Panc1 (cell line): ENCODE data around the gene NREP. TPM values are rescaled to one million over a fixed set of nuclear protein-coding genes. Genes with fewer than 3 reads are reported as not detected.

Experiments used
- ATAC-seq: fragments of 200-7000 bp; cut with Tn5 transposase; 2 replicates; pipeline ENCODE4 v1.9.1; 2020; ENCODE audit warnings: mild to moderate bottlenecking, moderate library complexity
- BruUV-seq: library from RNA; stranded (reverse); fragments of 400-500 nt; replicated peaks from 2 replicates; lab custom pipeline; 2021; lab: Mats Ljungman, UMichigan
- CTCF ChIA-PET: fragments of 300-600 bp; sonication (Branson Sonifier 250); formaldehyde crosslinking; loops from one replicate; lab custom pipeline; 2022; ENCODE audit warnings: antibody characterized with exemption; lab: Charles Lee
- POLR2A ChIA-PET: fragments of 300-600 bp; sonication (Branson Sonifier 250); formaldehyde crosslinking; loops from one replicate; lab custom pipeline; 2022; ENCODE audit warnings: antibody characterized with exemption; lab: Charles Lee
- DNase-seq: peaks from one replicate; pipeline ENCODE4 v3.0.0-alpha.2; 2010; ENCODE audit warnings: low read depth, low spot score
- H3K27ac ChIP-seq: 2 replicates; pipeline ENCODE4 v1.5.1; 2011; ENCODE audit warnings: mild to moderate bottlenecking, low read length, inconsistent platforms
- H3K27me3 ChIP-seq: fragments of 200-500 bp; sonication (Bioruptor generic); 2 replicates; pipeline ENCODE4 v1.6.0; 2014; ENCODE audit warnings: low read length, inconsistent platforms; ENCODE audit not compliant: control insufficient read depth, insufficient read depth
- H3K36me3 ChIP-seq: fragments of 200-500 bp; sonication (Bioruptor generic); 2 replicates; pipeline ENCODE4 v1.5.1; 2014; ENCODE audit warnings: inconsistent platforms, mild to moderate bottlenecking, low read length, moderate library complexity; ENCODE audit not compliant: control insufficient read depth, insufficient read depth
- H3K4me1 ChIP-seq: 2 replicates; pipeline ENCODE4 v1.5.1; 2011; ENCODE audit warnings: inconsistent platforms, mild to moderate bottlenecking, low read length, moderate library complexity; ENCODE audit not compliant: control insufficient read depth, insufficient read depth
- H3K4me3 ChIP-seq, 2 experiments: 2 replicates each; pipeline ENCODE4 v1.5.1; 2011 to 2012; ENCODE audit warnings: low read depth in 2 of 2, low read length in 2 of 2, mild to moderate bottlenecking in 2 of 2, inconsistent platforms in 1 of 2, moderate library complexity in 1 of 2
- H3K9me3 ChIP-seq: fragments of 200-500 bp; sonication (Bioruptor generic); 2 replicates; pipeline ENCODE4 v1.5.1; 2014; ENCODE audit warnings: low read depth, mild to moderate bottlenecking, inconsistent platforms, low read length, moderate library complexity; ENCODE audit not compliant: control insufficient read depth, insufficient read depth
- POLR2AphosphoS5 ChIP-seq: IDR thresholded peaks from 2 replicates; pipeline ENCODE4 v1.6.1; 2012; ENCODE audit warnings: mild to moderate bottlenecking, low read depth, low read length, moderate library complexity
- SIN3A ChIP-seq: IDR thresholded peaks from 2 replicates; pipeline ENCODE4 v1.6.1; 2012; ENCODE audit warnings: low read depth, mild to moderate bottlenecking, low read length, moderate library complexity, borderline replicate concordance; ENCODE audit not compliant: insufficient read depth
- TCF7L2 ChIP-seq: IDR thresholded peaks from 2 replicates; pipeline ENCODE4 v1.6.1; 2011; ENCODE audit warnings: mild to moderate bottlenecking, low read depth, low read length, inconsistent platforms
- in situ Hi-C: cut with HindIII; loops from 2 replicates; pipeline ENCODE4 v1.10.0; 2016; ENCODE audit warnings: low sequenced_read_pairs, low pct_unique_long_range_greater_than_20kb
- intact Hi-C: fragments of 100-400 bp; cut with micrococcal nuclease; formaldehyde crosslinking; loops from one replicate; pipeline ENCODE4 v1.10.0; 2022; ENCODE audit not compliant: unreplicated experiment
- total RNA-seq: library from RNA; stranded (reverse); gene quantifications from one replicate; pipeline ENCODE4 v1.2.1, GENCODE V29; 2021; ENCODE audit not compliant: unreplicated experiment
- TF ChIP-seq, protein P1 (sequence below): fragments of 450-650 bp; IDR thresholded peaks from 2 replicates; pipeline ENCODE4 v1.5.1; 2017; ENCODE audit warnings: mild to moderate bottlenecking
- TF ChIP-seq, protein P2 (sequence below), 2 experiments: IDR thresholded peaks; 2 replicates each; pipeline ENCODE4 v1.6.1; 2011 to 2012; ENCODE audit warnings: low read depth in 2 of 2, control low read depth in 1 of 2, low read length in 1 of 2, mild to moderate bottlenecking in 1 of 2, moderate library complexity in 1 of 2; ENCODE audit not compliant: insufficient read depth in 1 of 2

NREP gene
- total RNA-seq, 1 experiment from 2014 or later, result 4.9 TPM

DNA sequence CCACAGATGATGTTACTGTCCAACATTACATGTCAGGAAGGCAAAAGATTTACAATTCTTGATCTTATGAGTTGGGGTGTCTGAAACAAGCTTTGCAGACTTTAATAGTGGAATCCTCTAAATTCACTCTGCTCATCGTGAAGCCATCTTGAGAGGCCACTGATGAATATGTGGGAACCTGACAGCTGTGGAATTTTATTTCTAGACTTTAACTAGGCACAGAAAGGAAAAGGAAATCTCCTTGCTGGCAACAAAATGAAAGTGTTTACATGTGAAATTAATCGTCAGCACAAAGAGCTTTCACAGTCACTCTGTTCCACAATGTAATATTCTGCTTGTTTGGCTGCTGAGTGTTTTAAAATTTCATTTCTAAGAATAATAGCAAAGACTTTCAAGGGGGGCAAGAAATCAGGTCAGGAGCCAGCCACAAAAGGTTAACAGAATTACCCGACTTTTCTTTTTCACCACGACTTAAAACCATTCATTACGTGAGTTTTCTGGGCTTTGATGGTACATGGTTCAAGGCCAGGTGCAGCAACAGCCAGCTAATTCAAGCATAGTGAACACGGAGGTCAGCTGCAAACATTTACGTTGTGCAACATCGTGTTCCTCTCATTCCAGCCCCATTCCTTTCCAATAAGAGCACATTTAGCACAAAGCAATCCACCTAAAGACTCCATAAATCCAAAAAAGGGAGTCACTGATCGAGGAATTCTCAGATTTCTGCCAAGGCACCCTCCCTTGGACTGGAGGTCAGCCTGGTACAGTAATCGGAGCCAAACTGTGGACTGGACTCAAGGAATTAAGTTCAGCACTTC lies 14.6 kb downstream of the NREP start:
- in situ Hi-C loops (no loop called here), intact Hi-C loops (no loop called here)
- Histone ChIP-seq H3K4me1 (no peaks in the 10 kb centered on the region), H3K9me3 (no peaks in the 10 kb centered on the region), H3K27me3 (no peaks in the 10 kb centered on the region; the same call in 1 of the 2 replicates), H3K36me3 (no peaks in the 10 kb centered on the region), H3K27ac (no peak overlapping the region), H3K4me3 (no peak overlapping the region)
- POLR2A ChIA-PET, result no interaction called here
- DNase-seq (no peak), ATAC-seq (no peak)
- TF ChIP-seq SIN3A (no peak), TCF7L2 (no peak), POLR2AphosphoS5 (no peak)
- TF ChIP-seq, protein P1, sequence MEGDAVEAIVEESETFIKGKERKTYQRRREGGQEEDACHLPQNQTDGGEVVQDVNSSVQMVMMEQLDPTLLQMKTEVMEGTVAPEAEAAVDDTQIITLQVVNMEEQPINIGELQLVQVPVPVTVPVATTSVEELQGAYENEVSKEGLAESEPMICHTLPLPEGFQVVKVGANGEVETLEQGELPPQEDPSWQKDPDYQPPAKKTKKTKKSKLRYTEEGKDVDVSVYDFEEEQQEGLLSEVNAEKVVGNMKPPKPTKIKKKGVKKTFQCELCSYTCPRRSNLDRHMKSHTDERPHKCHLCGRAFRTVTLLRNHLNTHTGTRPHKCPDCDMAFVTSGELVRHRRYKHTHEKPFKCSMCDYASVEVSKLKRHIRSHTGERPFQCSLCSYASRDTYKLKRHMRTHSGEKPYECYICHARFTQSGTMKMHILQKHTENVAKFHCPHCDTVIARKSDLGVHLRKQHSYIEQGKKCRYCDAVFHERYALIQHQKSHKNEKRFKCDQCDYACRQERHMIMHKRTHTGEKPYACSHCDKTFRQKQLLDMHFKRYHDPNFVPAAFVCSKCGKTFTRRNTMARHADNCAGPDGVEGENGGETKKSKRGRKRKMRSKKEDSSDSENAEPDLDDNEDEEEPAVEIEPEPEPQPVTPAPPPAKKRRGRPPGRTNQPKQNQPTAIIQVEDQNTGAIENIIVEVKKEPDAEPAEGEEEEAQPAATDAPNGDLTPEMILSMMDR, result no peak
- TF ChIP-seq, protein P2, sequence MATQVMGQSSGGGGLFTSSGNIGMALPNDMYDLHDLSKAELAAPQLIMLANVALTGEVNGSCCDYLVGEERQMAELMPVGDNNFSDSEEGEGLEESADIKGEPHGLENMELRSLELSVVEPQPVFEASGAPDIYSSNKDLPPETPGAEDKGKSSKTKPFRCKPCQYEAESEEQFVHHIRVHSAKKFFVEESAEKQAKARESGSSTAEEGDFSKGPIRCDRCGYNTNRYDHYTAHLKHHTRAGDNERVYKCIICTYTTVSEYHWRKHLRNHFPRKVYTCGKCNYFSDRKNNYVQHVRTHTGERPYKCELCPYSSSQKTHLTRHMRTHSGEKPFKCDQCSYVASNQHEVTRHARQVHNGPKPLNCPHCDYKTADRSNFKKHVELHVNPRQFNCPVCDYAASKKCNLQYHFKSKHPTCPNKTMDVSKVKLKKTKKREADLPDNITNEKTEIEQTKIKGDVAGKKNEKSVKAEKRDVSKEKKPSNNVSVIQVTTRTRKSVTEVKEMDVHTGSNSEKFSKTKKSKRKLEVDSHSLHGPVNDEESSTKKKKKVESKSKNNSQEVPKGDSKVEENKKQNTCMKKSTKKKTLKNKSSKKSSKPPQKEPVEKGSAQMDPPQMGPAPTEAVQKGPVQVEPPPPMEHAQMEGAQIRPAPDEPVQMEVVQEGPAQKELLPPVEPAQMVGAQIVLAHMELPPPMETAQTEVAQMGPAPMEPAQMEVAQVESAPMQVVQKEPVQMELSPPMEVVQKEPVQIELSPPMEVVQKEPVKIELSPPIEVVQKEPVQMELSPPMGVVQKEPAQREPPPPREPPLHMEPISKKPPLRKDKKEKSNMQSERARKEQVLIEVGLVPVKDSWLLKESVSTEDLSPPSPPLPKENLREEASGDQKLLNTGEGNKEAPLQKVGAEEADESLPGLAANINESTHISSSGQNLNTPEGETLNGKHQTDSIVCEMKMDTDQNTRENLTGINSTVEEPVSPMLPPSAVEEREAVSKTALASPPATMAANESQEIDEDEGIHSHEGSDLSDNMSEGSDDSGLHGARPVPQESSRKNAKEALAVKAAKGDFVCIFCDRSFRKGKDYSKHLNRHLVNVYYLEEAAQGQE (IDR thresholded peaks at IDR 0.05; ENCODE audit: insufficient read depth in 1 of 2, low read depth in 2 of 2, low read length in 1 of 2), result no peak
- CTCF ChIA-PET, result no interaction called here
- no TSS peak for BruUV-seq

DNA sequence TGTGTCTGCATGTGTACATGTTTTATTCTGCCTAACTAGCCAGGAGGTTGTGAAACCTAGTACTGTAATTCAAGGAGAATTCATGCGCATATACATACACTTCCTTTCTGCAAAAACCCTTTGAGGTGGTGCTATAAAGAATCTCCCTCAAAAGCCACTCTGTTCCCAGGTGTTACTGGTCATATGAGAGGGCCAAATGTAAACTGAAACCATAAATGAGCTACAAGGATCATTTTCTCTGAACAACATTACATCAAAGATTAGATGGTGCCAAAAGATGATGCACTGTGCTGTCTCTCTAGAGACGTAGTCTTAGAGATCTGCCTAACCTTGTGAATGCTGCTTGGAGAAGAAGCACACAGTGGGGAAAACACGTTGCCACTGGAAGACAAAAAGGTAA lies 15.7 kb downstream of the NREP start:
- TF ChIP-seq, protein P1, result no peak
- TF ChIP-seq, protein P2 (IDR thresholded peaks at IDR 0.05; ENCODE audit: insufficient read depth in 1 of 2, low read depth in 2 of 2, low read length in 1 of 2), result no peak
- TF ChIP-seq TCF7L2 (no peak), SIN3A (no peak), POLR2AphosphoS5 (no peak)
- Histone ChIP-seq H3K27ac (no peak overlapping the region), H3K4me1 (no peaks in the 10 kb centered on the region), H3K27me3 (no peaks in the 10 kb centered on the region), H3K9me3 (no peaks in the 10 kb centered on the region), H3K36me3 (no peaks in the 10 kb centered on the region), H3K4me3 (no peak overlapping the region)
- in situ Hi-C loops, result no loop called here
- ATAC-seq (no peak), DNase-seq (no peak)
- ChIA-PET POLR2A (no interaction called here), CTCF (no interaction called here)
- intact Hi-C loops, result no loop called here
- no TSS peak for BruUV-seq
